Neutrophil (primary cell): ENCODE results near the gene KIF3B.

ENCODE experiments used
- H3K27ac ChIP-seq: fragments of 200-600 bp; sonication (generic); 2 replicates; pipeline ENCODE4 v1.5.1; 2016; ENCODE audit warnings: mild to moderate bottlenecking, moderate library complexity
- H3K27me3 ChIP-seq: fragments of 200-600 bp; sonication (generic); 2 replicates; pipeline ENCODE4 v1.6.0; 2016; ENCODE audit warnings: mild to moderate bottlenecking
- H3K36me3 ChIP-seq: fragments of 200-600 bp; sonication (generic); 2 replicates; pipeline ENCODE4 v1.5.1; 2017
- H3K4me1 ChIP-seq, 2 experiments: fragments of 200-600 bp in 1 of 2; sonication (generic) in 1 of 2; 1 replicate in 1 of 2; 2 replicates in 1 of 2; pipeline versions ENCODE4 v1.5.1 to v1.6.1; 2013 to 2016; ENCODE audit warnings: low read depth in 1 of 2, low read length in 1 of 2, mild to moderate bottlenecking in 1 of 2, moderate library complexity in 1 of 2; ENCODE audit not compliant: control insufficient read depth in 1 of 2, insufficient read depth in 1 of 2
- H3K4me3 ChIP-seq, 2 experiments: fragments of 200-600 bp in 1 of 2; sonication (generic) in 1 of 2; 1 replicate in 1 of 2; 2 replicates in 1 of 2; pipeline ENCODE4 v1.5.1; 2013 to 2016; ENCODE audit warnings: low read depth in 1 of 2, low read length in 1 of 2, mild to moderate bottlenecking in 1 of 2, moderate library complexity in 1 of 2
- H3K9me3 ChIP-seq: fragments of 200-600 bp; sonication (generic); 2 replicates; pipeline ENCODE4 v1.5.1; 2016
- TF ChIP-seq, protein P1 (sequence below): fragments of 200-600 bp; sonication (generic); IDR thresholded peaks from 2 replicates; pipeline ENCODE4 v1.5.1; 2016; ENCODE audit warnings: antibody characterized with exemption

The KIF3B gene

DNA sequence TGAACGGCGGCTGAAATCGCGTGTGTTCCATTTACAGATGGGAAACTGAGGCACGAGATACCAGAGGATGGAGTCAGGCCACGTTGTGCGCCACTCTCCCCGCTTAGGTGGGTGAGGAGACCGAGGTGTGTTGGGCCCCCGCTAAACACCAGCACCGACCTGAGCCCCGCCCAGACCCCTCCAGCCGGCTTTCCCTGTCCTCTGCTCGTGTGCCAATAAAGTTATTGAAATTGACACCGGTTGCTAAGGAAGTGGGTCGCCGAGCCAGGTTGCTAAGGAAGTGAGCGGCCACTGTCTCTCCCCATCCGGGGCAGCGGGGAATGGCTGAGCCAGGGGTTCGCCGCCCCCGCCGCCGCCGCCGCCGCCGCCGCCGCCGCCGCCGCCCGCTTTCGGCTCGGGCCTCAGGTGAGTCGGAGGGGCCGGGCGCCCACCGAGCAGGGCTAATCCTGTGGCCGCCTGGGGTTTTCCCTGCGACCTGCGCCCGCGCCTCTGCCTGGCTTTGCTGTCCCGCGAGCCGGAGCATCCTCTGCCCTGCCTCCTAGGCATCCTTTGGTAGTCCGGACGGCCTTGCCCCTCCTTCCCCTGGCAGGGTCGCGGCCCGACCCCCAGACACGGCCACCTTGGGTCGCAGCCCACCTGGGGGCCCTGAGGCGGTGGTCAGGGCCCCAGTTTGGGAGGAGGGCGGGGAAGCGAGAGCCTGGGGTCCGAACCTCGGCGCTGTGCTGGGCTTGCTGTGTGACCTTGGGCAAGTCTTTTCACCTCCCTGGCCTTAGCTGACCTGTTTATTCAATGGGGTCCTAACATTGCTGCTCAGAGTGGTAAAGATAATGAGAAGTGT, at the start of gene KIF3B:
KIF3B (plus strand) TSS at position 291 of the 838 bp plus-strand sequence. CDS start 32,127 bp downstream, outside the sequence.
- Histone ChIP-seq H3K27ac (peak within 1 kb of the TSS; percentile 81), H3K9me3 (no peaks in the 10 kb centered on the region)

DNA sequence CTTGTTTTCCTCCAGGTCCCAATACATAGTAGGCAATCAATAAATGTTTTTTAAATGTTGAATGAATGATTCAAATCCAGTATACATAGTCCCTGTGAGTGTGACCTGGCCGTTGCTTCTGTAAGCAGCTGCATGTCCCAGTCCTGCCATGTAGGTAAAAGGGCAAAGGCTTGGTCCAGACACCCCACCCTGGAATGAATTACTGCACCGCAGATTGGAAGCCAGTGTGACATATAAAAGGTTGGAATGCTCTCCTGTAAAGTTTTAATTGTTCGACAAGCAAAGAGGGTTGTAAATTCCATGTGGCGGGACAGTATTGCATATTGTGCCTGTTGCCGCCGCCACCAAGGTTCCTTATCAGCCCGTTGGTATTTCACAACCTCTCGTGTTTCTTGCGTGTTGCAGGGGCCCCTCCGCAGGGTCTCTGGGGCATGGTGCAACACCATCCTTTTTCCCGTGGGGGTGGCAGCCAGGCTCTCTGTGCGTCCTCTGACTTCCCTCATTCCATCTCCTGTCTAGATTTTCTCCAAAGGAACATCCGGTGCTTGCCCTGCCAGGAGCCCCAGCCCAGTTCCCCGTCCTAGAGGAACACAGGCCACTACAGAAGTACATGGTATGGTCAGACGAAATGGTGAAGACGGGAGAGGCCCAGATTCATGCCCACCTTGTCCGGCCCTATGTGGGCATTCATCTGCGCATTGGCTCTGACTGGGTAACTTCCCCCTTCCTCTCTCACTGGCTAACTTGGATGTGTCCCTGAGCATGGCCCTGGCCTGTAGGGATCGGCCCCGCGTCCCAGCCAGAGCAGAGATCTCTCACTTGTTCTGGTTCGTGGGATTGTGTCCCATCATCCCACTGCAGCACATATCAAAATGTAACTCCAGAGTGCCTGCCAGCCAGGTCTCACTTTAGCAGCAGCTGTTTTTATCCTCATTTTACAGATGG, 49.4 kb upstream of the KIF3B start:
- H3K27me3 ChIP-seq = no peaks in the 10 kb centered on the region
- H3K4me3 ChIP-seq = peak overlapping the region; percentile 12 to 54
- peak overlapping the region; percentile 79 for H3K27ac ChIP-seq

More for the DNA sequence above, at the start of gene KIF3B:
- peak within 1 kb of the TSS; percentile 81 to 82 for H3K4me3 ChIP-seq
- H3K36me3 ChIP-seq = no peaks in the 10 kb centered on the region
- H3K4me1 ChIP-seq = peaks cover 24 to 31% of the 10 kb centered on the region in 2 experiments
- TF ChIP-seq, protein P1, sequence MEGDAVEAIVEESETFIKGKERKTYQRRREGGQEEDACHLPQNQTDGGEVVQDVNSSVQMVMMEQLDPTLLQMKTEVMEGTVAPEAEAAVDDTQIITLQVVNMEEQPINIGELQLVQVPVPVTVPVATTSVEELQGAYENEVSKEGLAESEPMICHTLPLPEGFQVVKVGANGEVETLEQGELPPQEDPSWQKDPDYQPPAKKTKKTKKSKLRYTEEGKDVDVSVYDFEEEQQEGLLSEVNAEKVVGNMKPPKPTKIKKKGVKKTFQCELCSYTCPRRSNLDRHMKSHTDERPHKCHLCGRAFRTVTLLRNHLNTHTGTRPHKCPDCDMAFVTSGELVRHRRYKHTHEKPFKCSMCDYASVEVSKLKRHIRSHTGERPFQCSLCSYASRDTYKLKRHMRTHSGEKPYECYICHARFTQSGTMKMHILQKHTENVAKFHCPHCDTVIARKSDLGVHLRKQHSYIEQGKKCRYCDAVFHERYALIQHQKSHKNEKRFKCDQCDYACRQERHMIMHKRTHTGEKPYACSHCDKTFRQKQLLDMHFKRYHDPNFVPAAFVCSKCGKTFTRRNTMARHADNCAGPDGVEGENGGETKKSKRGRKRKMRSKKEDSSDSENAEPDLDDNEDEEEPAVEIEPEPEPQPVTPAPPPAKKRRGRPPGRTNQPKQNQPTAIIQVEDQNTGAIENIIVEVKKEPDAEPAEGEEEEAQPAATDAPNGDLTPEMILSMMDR = no peak
- H3K27me3 ChIP-seq = no peaks in the 10 kb centered on the region

DNA sequence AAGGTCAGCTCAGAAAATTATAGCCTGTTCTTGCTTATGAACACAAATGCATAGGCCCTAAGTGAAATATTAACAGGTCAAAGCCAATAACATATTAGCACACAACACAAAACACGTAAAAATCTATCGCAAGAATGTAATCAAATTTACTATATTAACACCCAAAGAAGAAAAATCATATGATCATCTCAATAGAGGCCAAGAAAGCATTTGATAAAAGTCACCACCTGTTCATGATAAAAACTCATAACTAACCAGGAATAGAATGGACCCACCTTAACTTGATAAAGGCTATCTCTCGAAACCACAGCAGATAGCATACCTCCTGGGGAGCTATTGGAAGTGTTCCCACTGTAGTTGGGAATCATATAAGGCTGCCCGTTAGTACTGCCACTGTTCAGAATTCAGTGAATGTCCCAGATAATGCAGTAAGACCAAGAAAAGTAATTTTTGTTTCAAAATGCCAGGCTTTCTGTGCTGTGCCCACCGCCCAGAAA, 48.2 kb upstream of the KIF3B start:
- Histone ChIP-seq H3K36me3 (peaks cover 5% of the 10 kb centered on the region), H3K27me3 (no peaks in the 10 kb centered on the region), H3K4me1 (peaks cover 61 to 62% of the 10 kb centered on the region in 2 experiments), H3K27ac (peak overlapping the region; percentile 79), H3K9me3 (no peaks in the 10 kb centered on the region), H3K4me3 (no peak overlapping the region)
- TF ChIP-seq, protein P1 = no peak

More for the DNA sequence above, 49.4 kb upstream of the KIF3B start:
- TF ChIP-seq, protein P1 = no peak
- peaks cover 48 to 49% of the 10 kb centered on the region in 2 experiments for H3K4me1 ChIP-seq
- H3K36me3 ChIP-seq = peaks cover 15% of the 10 kb centered on the region
- no peaks in the 10 kb centered on the region for H3K9me3 ChIP-seq

DNA sequence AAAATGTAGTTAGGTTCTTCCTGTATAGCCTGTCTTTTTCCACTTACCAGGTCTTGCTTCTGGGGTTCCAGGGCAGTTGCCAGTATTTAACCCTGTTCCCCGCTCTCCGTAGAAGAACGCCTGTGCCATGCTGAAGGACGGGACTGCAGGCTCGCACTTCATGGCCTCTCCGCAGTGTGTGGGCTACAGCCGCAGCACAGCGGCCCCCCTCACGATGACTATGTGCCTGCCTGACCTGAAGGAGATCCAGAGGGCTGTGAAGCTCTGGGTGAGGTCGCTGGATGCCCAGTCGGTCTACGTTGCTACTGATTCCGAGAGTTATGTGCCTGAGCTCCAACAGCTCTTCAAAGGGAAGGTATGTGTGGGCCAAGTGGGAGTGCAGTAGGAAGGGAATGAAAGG, 46.7 kb upstream of the KIF3B start:
- no peak overlapping the region for H3K4me3 ChIP-seq
- TF ChIP-seq, protein P1 = no peak
- no peaks in the 10 kb centered on the region for H3K27me3 ChIP-seq
- no peaks in the 10 kb centered on the region for H3K9me3 ChIP-seq
- H3K36me3 ChIP-seq = peaks cover 5% of the 10 kb centered on the region
- H3K27ac ChIP-seq = peak overlapping the region; percentile 69
- H3K4me1 ChIP-seq = peaks cover 70 to 71% of the 10 kb centered on the region in 2 experiments

DNA sequence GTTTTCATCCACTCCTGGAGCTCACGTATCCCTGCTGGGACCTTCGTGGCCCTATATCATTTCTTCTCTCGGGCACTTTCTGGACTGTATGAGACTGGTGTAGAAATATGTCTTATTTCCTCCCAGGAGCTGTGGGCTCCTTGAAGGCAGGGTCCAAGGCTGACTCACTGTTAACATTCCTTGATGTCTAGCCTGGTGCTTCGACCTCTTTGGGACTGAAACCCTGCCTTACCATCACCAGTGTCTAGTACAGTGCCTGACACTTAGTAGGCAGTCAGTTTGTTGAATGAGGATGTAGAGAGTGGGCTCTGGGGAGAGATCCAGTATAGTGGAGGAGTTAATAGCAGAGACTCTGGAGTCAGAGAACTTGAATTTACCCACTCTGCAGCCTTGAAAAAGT, 46.2 kb upstream of the KIF3B start:
- peaks cover 5% of the 10 kb centered on the region for H3K36me3 ChIP-seq
- no peak overlapping the region for H3K4me3 ChIP-seq
- peak overlapping the region; percentile 69 for H3K27ac ChIP-seq
- TF ChIP-seq, protein P1 = no peak
- H3K4me1 ChIP-seq = peaks cover 65 to 66% of the 10 kb centered on the region in 2 experiments
- H3K27me3 ChIP-seq = no peaks in the 10 kb centered on the region
- no peaks in the 10 kb centered on the region for H3K9me3 ChIP-seq
